ENCODE results near the gene AMBRA1. TPM values are rescaled to one million over a fixed set of nuclear protein-coding genes. Genes with fewer than 3 reads are reported as not detected.

Gene AMBRA1
- polyA plus RNA-seq, 1 of the 3 experiments (the other 2 are of a cell fraction): 10.4 TPM

GRCh38 chr11:46641639-46642038 lies 47.8 kb upstream of the AMBRA1 start (continued):
- TF ChIP-seq POLR2AphosphoS5 (IDR thresholded peaks at IDR 0.05; ENCODE audit: low read depth, low read length) (no peak), FOXJ3 (CRISPR knock-in tag; IDR thresholded peaks at IDR 0.05) (no peak)

- H4K20me1 ChIP-seq (ENCODE audit: insufficient read depth): no peaks in the 10 kb centered on the region
- no peak overlapping the region for H2AFZ ChIP-seq (ENCODE audit: low read depth)
- ChIA-PET CTCF (interaction anchor here (1.1 to 1.3 kb wide), 2 partner anchors 21 to 23 kb away, joined by 3 to 4 read pairs; partner anchors contain the start of genes ATG13 and HARBI1), POLR2A (no interaction called here)
- H3K27ac ChIP-seq (ENCODE audit: low read depth in 2 of 2, low read length in 1 of 2): no peak overlapping the region
- no peaks in the 10 kb centered on the region; a peak in 1 of 4 replicates for H3K4me1 ChIP-seq (ENCODE audit: control insufficient read depth in 1 of 2, insufficient read depth in 2 of 2, low read depth in 1 of 2, low read length in 1 of 2)
- H3K9ac ChIP-seq: no peak overlapping the region
- H3K27me3 ChIP-seq (ENCODE audit: insufficient read depth): no peaks in the 10 kb centered on the region
- no peak for DNase-seq
- TF ChIP-seq CHD2 (IDR thresholded peaks at IDR 0.05; ENCODE audit: low read length, partially characterized antibody) (no peak), YY1 (IDR thresholded peaks at IDR 0.05; ENCODE audit: low read depth) (no peak), MEF2A (IDR thresholded peaks at IDR 0.05; ENCODE audit: borderline replicate concordance, low read depth) (no peak), POLR2AphosphoS5 (IDR thresholded peaks at IDR 0.05; ENCODE audit: low read depth, low read length) (no peak), EP300 (IDR thresholded peaks at IDR 0.05; ENCODE audit: borderline replicate concordance in 1 of 2, low read depth in 1 of 2, low read length in 1 of 2) (no peak), REST (IDR thresholded peaks at IDR 0.05; ENCODE audit: low read depth, low read length) (no peak), SMC3 (IDR thresholded peaks at IDR 0.05; ENCODE audit: low read depth, low read length) (no peak), ELF1 (IDR thresholded peaks at IDR 0.05) (no peak), MXI1 (IDR thresholded peaks at IDR 0.05; ENCODE audit: low read depth, low read length) (no peak), RFX5 (IDR thresholded peaks at IDR 0.05; ENCODE audit: low read length) (no peak), TAF1 (IDR thresholded peaks at IDR 0.05; ENCODE audit: borderline replicate concordance, low read depth, low read length) (no peak)
- TF ChIP-seq, protein P1, sequence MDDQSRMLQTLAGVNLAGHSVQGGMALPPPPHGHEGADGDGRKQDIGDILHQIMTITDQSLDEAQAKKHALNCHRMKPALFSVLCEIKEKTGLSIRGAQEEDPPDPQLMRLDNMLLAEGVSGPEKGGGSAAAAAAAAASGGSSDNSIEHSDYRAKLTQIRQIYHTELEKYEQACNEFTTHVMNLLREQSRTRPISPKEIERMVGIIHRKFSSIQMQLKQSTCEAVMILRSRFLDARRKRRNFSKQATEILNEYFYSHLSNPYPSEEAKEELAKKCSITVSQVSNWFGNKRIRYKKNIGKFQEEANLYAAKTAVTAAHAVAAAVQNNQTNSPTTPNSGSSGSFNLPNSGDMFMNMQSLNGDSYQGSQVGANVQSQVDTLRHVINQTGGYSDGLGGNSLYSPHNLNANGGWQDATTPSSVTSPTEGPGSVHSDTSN (IDR thresholded peaks at IDR 0.05): no peak
- TF ChIP-seq, protein P2, sequence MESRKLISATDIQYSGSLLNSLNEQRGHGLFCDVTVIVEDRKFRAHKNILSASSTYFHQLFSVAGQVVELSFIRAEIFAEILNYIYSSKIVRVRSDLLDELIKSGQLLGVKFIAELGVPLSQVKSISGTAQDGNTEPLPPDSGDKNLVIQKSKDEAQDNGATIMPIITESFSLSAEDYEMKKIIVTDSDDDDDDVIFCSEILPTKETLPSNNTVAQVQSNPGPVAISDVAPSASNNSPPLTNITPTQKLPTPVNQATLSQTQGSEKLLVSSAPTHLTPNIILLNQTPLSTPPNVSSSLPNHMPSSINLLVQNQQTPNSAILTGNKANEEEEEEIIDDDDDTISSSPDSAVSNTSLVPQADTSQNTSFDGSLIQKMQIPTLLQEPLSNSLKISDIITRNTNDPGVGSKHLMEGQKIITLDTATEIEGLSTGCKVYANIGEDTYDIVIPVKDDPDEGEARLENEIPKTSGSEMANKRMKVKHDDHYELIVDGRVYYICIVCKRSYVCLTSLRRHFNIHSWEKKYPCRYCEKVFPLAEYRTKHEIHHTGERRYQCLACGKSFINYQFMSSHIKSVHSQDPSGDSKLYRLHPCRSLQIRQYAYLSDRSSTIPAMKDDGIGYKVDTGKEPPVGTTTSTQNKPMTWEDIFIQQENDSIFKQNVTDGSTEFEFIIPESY (IDR thresholded peaks at IDR 0.05; ENCODE audit: borderline replicate concordance, low read depth): no peak
- H3K9me3 ChIP-seq: no peaks in the 10 kb centered on the region
- peaks cover 3% of the 10 kb centered on the region for H3F3A ChIP-seq (replicated peaks; ENCODE audit: insufficient read depth)
- no peak overlapping the region for H3K4me2 ChIP-seq
- H3K79me2 ChIP-seq (ENCODE audit: insufficient read depth): peaks cover 30% of the 10 kb centered on the region
- H3K36me3 ChIP-seq (replicated peaks in 1 of 2; ENCODE audit: control insufficient read depth in 1 of 2, insufficient read depth in 2 of 2, low read length in 1 of 2): peaks cover 11 to 21% of the 10 kb centered on the region in 2 experiments
- no peak overlapping the region for H3K4me3 ChIP-seq (ENCODE audit: low read depth in 2 of 2, low read length in 1 of 2)
- 96% methylated on average over 6 of the region's 6 CpGs for whole genome bisulfite sequencing (ENCODE audit: low lambda C conversion rate)
- no peaks in the 10 kb centered on the region for H3K9me2 ChIP-seq
These were observed 46.4 kb upstream of the AMBRA1 start for GRCh38 chr11:46640036-46640788.
